AG10803 (cell line): ENCODE data around the gene C11orf91.

Experiments
- DNase-seq: peaks from one replicate; pipeline ENCODE4 v3.0.0; 2010; ENCODE audit warnings: low read depth
- H3K4me3 ChIP-seq: 2 replicates; pipeline ENCODE4 v1.5.1; 2011; ENCODE audit warnings: mild to moderate bottlenecking, low read length, control low read depth
- TF ChIP-seq, protein P1 (sequence below): conservative IDR thresholded peaks from 2 replicates; pipeline ENCODE4 v1.5.1; 2011; ENCODE audit warnings: mild to moderate bottlenecking, low read length, control low read depth, inconsistent platforms

Gene C11orf91

DNA sequence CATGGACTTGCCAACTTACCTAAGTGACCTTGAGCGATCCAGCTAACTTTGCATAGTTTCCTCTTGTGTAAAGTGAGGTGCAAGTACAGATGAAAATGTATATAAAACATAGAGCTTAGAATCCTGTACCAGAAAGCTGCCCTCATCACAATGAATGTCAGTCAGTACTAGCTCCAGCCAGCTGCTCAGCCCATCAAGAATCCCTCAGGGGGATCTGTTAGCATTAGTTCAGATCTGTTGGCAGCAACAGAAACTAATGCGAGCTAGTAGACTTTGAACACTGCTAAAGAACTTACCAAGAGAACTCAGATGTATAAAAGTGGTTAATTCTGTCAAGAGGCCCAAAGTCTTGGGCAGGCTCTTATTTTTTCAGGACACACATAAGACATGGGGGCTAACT, 6.3 kb upstream of the C11orf91 start:
- TF ChIP-seq, protein P1, sequence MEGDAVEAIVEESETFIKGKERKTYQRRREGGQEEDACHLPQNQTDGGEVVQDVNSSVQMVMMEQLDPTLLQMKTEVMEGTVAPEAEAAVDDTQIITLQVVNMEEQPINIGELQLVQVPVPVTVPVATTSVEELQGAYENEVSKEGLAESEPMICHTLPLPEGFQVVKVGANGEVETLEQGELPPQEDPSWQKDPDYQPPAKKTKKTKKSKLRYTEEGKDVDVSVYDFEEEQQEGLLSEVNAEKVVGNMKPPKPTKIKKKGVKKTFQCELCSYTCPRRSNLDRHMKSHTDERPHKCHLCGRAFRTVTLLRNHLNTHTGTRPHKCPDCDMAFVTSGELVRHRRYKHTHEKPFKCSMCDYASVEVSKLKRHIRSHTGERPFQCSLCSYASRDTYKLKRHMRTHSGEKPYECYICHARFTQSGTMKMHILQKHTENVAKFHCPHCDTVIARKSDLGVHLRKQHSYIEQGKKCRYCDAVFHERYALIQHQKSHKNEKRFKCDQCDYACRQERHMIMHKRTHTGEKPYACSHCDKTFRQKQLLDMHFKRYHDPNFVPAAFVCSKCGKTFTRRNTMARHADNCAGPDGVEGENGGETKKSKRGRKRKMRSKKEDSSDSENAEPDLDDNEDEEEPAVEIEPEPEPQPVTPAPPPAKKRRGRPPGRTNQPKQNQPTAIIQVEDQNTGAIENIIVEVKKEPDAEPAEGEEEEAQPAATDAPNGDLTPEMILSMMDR, result no peak

DNA sequence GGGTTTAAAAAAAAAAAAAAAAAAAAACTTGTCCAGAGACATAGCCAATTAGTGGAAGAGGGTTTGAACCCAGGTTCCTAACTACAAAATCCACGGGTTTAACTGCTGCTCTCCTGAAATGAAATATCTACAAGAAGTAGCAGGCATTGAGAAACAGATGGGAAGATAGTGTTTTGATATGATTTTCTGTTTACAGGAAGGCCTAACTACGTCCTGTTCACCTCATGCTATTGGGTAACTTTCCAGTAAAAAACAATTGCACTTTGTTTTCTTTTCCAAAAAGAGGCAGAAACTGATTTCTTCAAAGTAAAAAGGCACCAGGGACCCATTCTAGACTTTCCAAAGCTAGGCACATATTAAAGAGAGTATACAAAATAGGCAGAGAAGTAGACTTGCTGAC, 5.9 kb upstream of the C11orf91 start:
- TF ChIP-seq, protein P1, result no peak

More for the DNA sequence above, 6.3 kb upstream of the C11orf91 start:
- no peak for DNase-seq
- no peak overlapping the region for H3K4me3 ChIP-seq

DNA sequence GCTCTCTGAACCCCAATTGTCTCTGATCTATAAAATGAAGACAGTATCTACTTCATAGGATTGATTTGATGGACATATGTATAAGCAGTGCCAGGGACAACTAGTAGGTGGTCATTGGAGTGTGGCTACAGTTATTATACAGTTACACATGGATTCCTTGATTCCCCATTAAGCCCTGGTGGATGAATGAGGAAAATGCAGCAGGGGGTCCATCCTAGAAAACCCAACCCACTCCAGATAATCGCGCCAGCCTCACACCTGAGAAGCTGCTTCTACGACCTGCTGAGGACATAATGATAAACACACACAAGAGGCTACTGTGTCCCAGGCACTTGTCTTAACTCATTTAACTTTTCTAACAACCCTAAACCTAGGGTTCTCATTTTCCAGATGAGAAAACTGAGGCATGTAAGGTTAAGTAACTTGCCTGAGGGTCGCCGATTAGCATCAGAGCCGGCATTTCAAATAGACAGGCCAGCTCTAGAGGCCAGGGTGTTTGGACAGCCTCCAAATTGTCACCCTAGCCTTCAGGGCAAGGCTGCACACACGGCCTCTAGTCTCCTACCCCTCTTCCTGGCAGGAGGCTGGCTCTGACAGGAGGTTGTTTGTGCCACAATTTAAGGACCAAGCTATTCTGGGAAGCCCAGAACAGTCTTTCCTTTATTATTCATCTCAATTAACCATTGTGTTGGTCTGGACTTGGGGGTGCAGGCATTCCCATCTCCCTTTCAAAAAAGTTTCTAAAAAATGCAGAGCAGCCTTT, 3.8 kb upstream of the C11orf91 start:
- TF ChIP-seq, protein P1, result no peak; the same call in 1 of the 2 replicates
- H3K4me3 ChIP-seq, result no peak overlapping the region
- no peak for DNase-seq

More for the DNA sequence above, 5.9 kb upstream of the C11orf91 start:
- DNase-seq, result no peak
- no peak overlapping the region for H3K4me3 ChIP-seq

DNA sequence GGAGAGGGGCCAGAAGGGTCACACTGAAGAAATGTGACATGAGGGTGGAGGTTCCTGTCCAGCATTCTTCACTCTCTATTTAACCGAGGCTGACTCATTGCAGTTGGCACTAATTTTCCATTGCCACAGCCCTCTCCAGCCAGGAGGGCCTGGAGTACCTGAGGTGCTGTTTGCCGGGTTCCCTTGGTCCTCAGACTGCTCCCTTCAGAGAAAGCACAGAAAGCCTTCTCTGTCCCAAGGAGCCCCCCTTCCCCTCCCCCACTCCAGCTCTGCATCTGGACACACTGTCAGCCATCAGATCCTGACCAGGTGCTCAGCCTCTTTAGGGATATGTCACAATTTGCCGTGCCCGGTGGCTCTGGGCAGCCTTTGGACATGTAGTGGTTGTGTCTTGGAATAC, 3.2 kb upstream of the C11orf91 start:
- peak; percentile 40 for DNase-seq
- TF ChIP-seq, protein P1, result no peak
- H3K4me3 ChIP-seq, result no peak overlapping the region

DNA sequence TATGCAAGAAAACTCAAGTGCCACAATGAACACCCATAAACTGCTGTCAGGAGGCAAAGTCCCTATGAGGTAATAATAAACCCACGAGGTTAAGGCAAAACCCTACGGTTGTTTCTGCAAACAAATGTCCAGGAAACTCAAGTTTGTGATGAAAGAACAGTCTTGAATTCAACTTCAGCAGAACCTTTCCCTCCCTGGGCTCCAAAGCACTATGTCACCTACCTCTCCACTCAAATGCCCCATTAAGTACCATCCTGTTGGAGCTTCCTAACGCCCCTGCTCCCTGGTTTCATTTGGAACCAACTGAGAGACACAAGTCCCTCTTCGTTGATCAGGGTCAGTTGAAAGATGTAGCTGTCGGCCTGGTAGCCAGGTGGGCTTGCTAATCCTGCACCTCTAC, 2.6 kb upstream of the C11orf91 start:
- DNase-seq, result no peak
- H3K4me3 ChIP-seq, result no peak overlapping the region
- TF ChIP-seq, protein P1, result no peak

DNA sequence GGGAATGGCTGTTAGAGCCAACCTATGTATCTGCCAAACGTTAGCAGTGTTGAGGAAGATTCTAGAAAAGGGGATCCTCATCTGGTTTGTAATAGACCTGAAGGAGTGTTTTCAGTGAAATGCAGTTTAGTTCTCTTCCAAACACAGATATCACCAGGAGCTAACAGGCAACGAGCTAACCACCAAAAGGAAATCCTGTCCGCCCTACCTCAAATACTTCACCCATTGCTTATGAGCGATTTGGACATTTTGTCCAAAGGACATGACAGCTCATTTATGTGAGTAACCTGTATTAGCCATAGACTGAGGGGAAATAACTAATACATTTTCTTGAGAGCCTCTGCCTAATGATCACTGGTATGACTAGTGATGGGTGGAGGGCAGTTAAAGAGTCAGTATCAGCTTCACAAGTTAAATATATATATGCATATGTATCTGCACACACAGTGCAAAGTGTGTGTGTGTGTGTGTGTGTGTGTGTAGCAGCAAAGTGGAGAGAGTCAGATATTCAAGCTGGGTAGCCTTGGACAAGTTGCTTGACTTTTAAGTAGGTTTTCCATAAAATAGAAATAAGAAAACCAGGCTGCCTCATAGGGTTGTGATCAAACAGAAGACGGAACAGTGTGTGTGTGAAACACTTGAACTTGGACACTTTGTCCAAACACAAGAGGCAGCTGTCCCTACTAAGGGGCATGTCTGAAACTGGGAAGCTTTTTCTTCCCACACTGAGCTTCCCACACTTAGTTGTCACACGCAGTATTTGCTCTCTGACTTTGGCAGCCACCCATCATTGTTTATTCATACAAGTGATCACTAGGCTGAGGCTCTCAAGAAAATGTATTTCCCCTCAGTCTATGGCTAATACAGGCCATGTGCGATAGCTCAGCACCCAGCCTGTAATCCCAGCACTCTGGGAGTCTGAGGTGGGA, 940 bp upstream of the C11orf91 start:
- peak; percentile 81 for DNase-seq
- TF ChIP-seq, protein P1, result no peak
- peak overlapping the region; percentile 59 for H3K4me3 ChIP-seq
